CD4-positive, alpha-beta T cell treated with Interleukin-15 for 4 hours (primary cell): ENCODE results near the gene FPGS.
"Not testable (repeated sequence)": the region's sequence is repeated elsewhere in the genome, so short reads cannot be mapped to it uniquely, and the experiment has no call there.

Source experiments
- DNase-seq: peaks from one replicate; pipeline ENCODE4 v3.0.0-alpha.2; 2020; ENCODE audit warnings: low spot score

Gene FPGS

GRCh38 chr9:127771570-127772189 lies 31.0 kb upstream of the FPGS start:
- DNase-seq, result no peak

GRCh38 chr9:127772603-127773002 lies 30.1 kb upstream of the FPGS start:
- DNase-seq, result no peak

GRCh38 chr9:127773272-127773671 lies 29.4 kb upstream of the FPGS start:
- no peak for DNase-seq

- DNase-seq, result no peak
These were observed 28.7 kb upstream of the FPGS start for GRCh38 chr9:127773981-127774380.

GRCh38 chr9:127776195-127776923 lies 26.3 kb upstream of the FPGS start:
- DNase-seq, result peak; percentile 79

GRCh38 chr9:127776924-127777289 lies 25.8 kb upstream of the FPGS start:
- no peak for DNase-seq

GRCh38 chr9:127777368-127777980 lies 25.2 kb upstream of the FPGS start:
- no peak for DNase-seq

GRCh38 chr9:127778280-127779135 lies 24.2 kb upstream of the FPGS start, which contains the start of gene SH2D3C:
Gene SH2D3C (minus strand): TSS chr9:127778666. CDS start chr9:127778627, 39 bp downstream.
- peak; percentile 43 for DNase-seq

GRCh38 chr9:127779136-127779981 lies 23.3 kb upstream of the FPGS start:
- DNase-seq, result peak; percentile 61

GRCh38 chr9:127780126-127780885 lies 22.4 kb upstream of the FPGS start:
- DNase-seq, result no peak

- not testable (repeated sequence) for DNase-seq
These were observed 21.8 kb upstream of the FPGS start for GRCh38 chr9:127780909-127781308.

GRCh38 chr9:127781806-127782205 lies 20.9 kb upstream of the FPGS start:
- DNase-seq, result no peak

GRCh38 chr9:127783111-127784008 lies 19.3 kb upstream of the FPGS start:
- peak; percentile 80 for DNase-seq

- DNase-seq, result peak; percentile 93
These were observed 17.4 kb upstream of the FPGS start for GRCh38 chr9:127785023-127785932.

GRCh38 chr9:127785933-127786772 lies 16.5 kb upstream of the FPGS start, which contains the start of gene CDK9:
Gene CDK9 (plus strand): TSS chr9:127786034. CDS start chr9:127786149, 115 bp downstream.
- peak; percentile 93 for DNase-seq

- DNase-seq, result no peak
These were observed 15.9 kb upstream of the FPGS start for GRCh38 chr9:127786773-127787104.

- DNase-seq, result no peak
These were observed 14.2 kb upstream of the FPGS start for GRCh38 chr9:127788337-127789011.
